ENCODE results near the gene MPP3. TPM values are rescaled to one million over a fixed set of nuclear protein-coding genes. Genes with fewer than 3 reads are reported as not detected.

The MPP3 gene
- polyA plus RNA-seq, 3 donors = 1.5 TPM; not detected in 2

GRCh38 chr17:43879723-43880419 lies 46.9 kb upstream of the MPP3 start:
- H3K9me3 ChIP-seq (replicated peaks in 1 of 2; ENCODE audit: control insufficient read depth in 1 of 2, insufficient read depth in 1 of 2, low read length in 2 of 2) = no peaks in the 10 kb centered on the region
- Mint-ChIP-seq H3K27me3 (ENCODE audit: low read depth in 3 of 3) (peaks cover 7 to 11% (median 9%) of the 10 kb centered on the region in 3 donors), H3K9me3 (peaks cover 0 to 2% (median 0%) of the 10 kb centered on the region in 7 donors), H3K36me3 (no peaks in the 10 kb centered on the region), H3K4me1 (peaks cover 3% of the 10 kb centered on the region), H3K27ac (peak overlapping the region in 1 of 7 donors; percentile 49), H3K4me3 (no peak overlapping the region)
- intact Hi-C loops (cut with micrococcal nuclease) = no loop called here
- DNase-seq = no peak
- H3K4me1 ChIP-seq (ENCODE audit: control insufficient read depth in 1 of 2, insufficient read depth in 2 of 2, low read length in 2 of 2) = no peaks in the 10 kb centered on the region
- H3K27me3 ChIP-seq (ENCODE audit: control insufficient read depth in 2 of 2, insufficient read depth in 2 of 2, low read length in 2 of 2) = no peaks in the 10 kb centered on the region
- TF ChIP-seq CTCF (IDR thresholded peaks at IDR 0.05) = no peak
- H3K36me3 ChIP-seq (replicated peaks in 1 of 2; ENCODE audit: control insufficient read depth in 1 of 2, insufficient read depth in 2 of 2, low read length in 2 of 2) = no peaks in the 10 kb centered on the region
- no peaks in the 10 kb centered on the region for H3K79me2 ChIP-seq (ENCODE audit: insufficient read depth, low read length)
- H3K4me2 ChIP-seq (replicated peaks; ENCODE audit: extremely low read depth, low read length, poor library complexity, severe bottlenecking) = no peak overlapping the region
- 92% methylated on average over 14 of the region's 20 CpGs for WGBS (ENCODE audit: insufficient coverage)
- no peak overlapping the region for H3K9ac ChIP-seq (ENCODE audit: insufficient read depth, low read length, poor library complexity, severe bottlenecking)
- no peak overlapping the region for H3K4me3 ChIP-seq (replicated peaks in 1 of 3; ENCODE audit: low read depth in 2 of 3, low read length in 3 of 3)
- H4K20me1 ChIP-seq (ENCODE audit: insufficient read depth, low read length) = no peaks in the 10 kb centered on the region
- no peak overlapping the region for H3K27ac ChIP-seq (ENCODE audit: low read depth in 1 of 2, low read length in 2 of 2)
- H2AFZ ChIP-seq (ENCODE audit: insufficient read depth, low read depth, low read length, poor library complexity, severe bottlenecking) = no peak overlapping the region

GRCh38 chr17:43878260-43879175 lies 45.6 kb upstream of the MPP3 start:
- peaks cover 3% of the 10 kb centered on the region for H3K4me1 Mint-ChIP-seq
- Histone ChIP-seq H4K20me1 (ENCODE audit: insufficient read depth, low read length) (no peaks in the 10 kb centered on the region), H3K9ac (ENCODE audit: insufficient read depth, low read length, poor library complexity, severe bottlenecking) (no peak overlapping the region), H3K27me3 (ENCODE audit: control insufficient read depth in 2 of 2, insufficient read depth in 2 of 2, low read length in 2 of 2) (no peaks in the 10 kb centered on the region), H3K27ac (ENCODE audit: low read depth in 1 of 2, low read length in 2 of 2) (no peak overlapping the region), H3K4me2 (replicated peaks; ENCODE audit: extremely low read depth, low read length, poor library complexity, severe bottlenecking) (no peak overlapping the region), H3K4me3 (replicated peaks in 1 of 3; ENCODE audit: low read depth in 2 of 3, low read length in 3 of 3) (no peak overlapping the region), H3K4me1 (ENCODE audit: control insufficient read depth in 1 of 2, insufficient read depth in 2 of 2, low read length in 2 of 2) (no peaks in the 10 kb centered on the region), H2AFZ (ENCODE audit: insufficient read depth, low read depth, low read length, poor library complexity, severe bottlenecking) (no peak overlapping the region), H3K79me2 (ENCODE audit: insufficient read depth, low read length) (no peaks in the 10 kb centered on the region), H3K9me3 (replicated peaks in 1 of 2; ENCODE audit: control insufficient read depth in 1 of 2, insufficient read depth in 1 of 2, low read length in 2 of 2) (no peaks in the 10 kb centered on the region), H3K36me3 (replicated peaks in 1 of 2; ENCODE audit: control insufficient read depth in 1 of 2, insufficient read depth in 2 of 2, low read length in 2 of 2) (no peaks in the 10 kb centered on the region)
- H3K27ac Mint-ChIP-seq = no peak overlapping the region
- WGBS (ENCODE audit: insufficient coverage) = 33% methylated on average over 7 of the region's 13 CpGs
- intact Hi-C loops (cut with micrococcal nuclease) = no loop called here
- no peaks in the 10 kb centered on the region for H3K36me3 Mint-ChIP-seq
- TF ChIP-seq CTCF (IDR thresholded peaks at IDR 0.05) = peak; percentile 98
- no peak overlapping the region for H3K4me3 Mint-ChIP-seq
- peaks cover 3 to 11% (median 9%) of the 10 kb centered on the region in 3 donors for H3K27me3 Mint-ChIP-seq (ENCODE audit: low read depth in 3 of 3)
- DNase-seq = peak; percentile 43 to 58 (median 43)
- peaks cover 0 to 2% (median 0%) of the 10 kb centered on the region in 7 donors for H3K9me3 Mint-ChIP-seq

Measured in CD14-positive monocyte (primary cell).